ENCODE results near the gene KRT2. TPM values are rescaled to one million over a fixed set of nuclear protein-coding genes. Genes with fewer than 3 reads are reported as not detected.

The KRT2 gene
- total RNA-seq, 1 donor from 2014 or later: not detected

- H3K27me3 Mint-ChIP-seq (ENCODE audit: low read depth): peaks cover 64% of the 10 kb centered on the region
- no peak within 1 kb of the TSS for H3K4me3 Mint-ChIP-seq
- no peaks in the 10 kb centered on the region for H3K36me3 Mint-ChIP-seq
Observed at GRCh38 chr12:52600941-52601481, 51.0 kb downstream of the KRT2 start, which contains the start of gene KRT72. KRT72 (minus strand) TSS chr12:52601463; CDS start chr12:52601452, 11 bp downstream.

DNA sequence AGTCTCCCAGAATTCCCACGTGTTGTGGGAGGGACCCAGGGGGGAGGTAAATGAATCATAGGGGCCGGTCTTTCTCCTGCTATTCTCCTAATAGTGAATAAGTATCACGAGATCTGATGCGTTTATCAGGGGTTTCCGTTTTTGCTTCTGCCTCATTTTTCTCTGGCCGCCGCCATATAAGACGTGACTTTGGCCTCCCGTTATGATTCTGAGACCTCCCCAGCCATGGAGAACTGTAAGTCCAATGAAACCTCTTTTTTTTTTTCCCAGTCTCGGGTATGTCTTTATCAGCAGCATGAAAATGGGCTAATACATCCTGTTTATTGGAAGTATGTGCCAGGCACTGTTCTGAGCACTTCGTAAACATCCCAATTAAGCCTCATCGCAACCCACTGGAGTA, 51.5 kb downstream of the KRT2 start:
- H3K36me3 Mint-ChIP-seq: no peaks in the 10 kb centered on the region
- TF ChIP-seq, protein P1, sequence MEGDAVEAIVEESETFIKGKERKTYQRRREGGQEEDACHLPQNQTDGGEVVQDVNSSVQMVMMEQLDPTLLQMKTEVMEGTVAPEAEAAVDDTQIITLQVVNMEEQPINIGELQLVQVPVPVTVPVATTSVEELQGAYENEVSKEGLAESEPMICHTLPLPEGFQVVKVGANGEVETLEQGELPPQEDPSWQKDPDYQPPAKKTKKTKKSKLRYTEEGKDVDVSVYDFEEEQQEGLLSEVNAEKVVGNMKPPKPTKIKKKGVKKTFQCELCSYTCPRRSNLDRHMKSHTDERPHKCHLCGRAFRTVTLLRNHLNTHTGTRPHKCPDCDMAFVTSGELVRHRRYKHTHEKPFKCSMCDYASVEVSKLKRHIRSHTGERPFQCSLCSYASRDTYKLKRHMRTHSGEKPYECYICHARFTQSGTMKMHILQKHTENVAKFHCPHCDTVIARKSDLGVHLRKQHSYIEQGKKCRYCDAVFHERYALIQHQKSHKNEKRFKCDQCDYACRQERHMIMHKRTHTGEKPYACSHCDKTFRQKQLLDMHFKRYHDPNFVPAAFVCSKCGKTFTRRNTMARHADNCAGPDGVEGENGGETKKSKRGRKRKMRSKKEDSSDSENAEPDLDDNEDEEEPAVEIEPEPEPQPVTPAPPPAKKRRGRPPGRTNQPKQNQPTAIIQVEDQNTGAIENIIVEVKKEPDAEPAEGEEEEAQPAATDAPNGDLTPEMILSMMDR (IDR thresholded peaks at IDR 0.05; ENCODE audit: unreplicated experiment): no peak
- H3K9me3 Mint-ChIP-seq: no peaks in the 10 kb centered on the region
- no peak overlapping the region for H3K27ac Mint-ChIP-seq
- DNase-seq (ENCODE audit: low spot score in 2 of 2, unreplicated experiment in 2 of 2): no peak
- H3K27me3 Mint-ChIP-seq (ENCODE audit: low read depth): peaks cover 63% of the 10 kb centered on the region
- no peaks in the 10 kb centered on the region for H3K4me1 Mint-ChIP-seq
- H3K4me3 Mint-ChIP-seq: no peak overlapping the region

More at GRCh38 chr12:52600941-52601481, 51.0 kb downstream of the KRT2 start, which contains the start of gene KRT72:
- no peak for DNase-seq (ENCODE audit: low spot score in 2 of 2, unreplicated experiment in 2 of 2)
- Mint-ChIP-seq H3K4me1 (no peaks in the 10 kb centered on the region), H3K27ac (no peak within 1 kb of the TSS), H3K9me3 (no peaks in the 10 kb centered on the region)
- TF ChIP-seq, protein P1 (IDR thresholded peaks at IDR 0.05; ENCODE audit: unreplicated experiment): no peak

GRCh38 chr12:52600071-52600470, 51.9 kb downstream of the KRT2 start:
- no peak overlapping the region for H3K27ac Mint-ChIP-seq
- no peaks in the 10 kb centered on the region for H3K4me1 Mint-ChIP-seq
- no peak overlapping the region for H3K4me3 Mint-ChIP-seq
- no peaks in the 10 kb centered on the region for H3K36me3 Mint-ChIP-seq
- DNase-seq (ENCODE audit: low spot score in 2 of 2, unreplicated experiment in 2 of 2): no peak
- H3K9me3 Mint-ChIP-seq: no peaks in the 10 kb centered on the region
- peaks cover 60% of the 10 kb centered on the region for H3K27me3 Mint-ChIP-seq (ENCODE audit: low read depth)
- TF ChIP-seq, protein P1 (IDR thresholded peaks at IDR 0.05; ENCODE audit: unreplicated experiment): no peak

- H3K4me3 Mint-ChIP-seq: no peak overlapping the region
- no peaks in the 10 kb centered on the region for H3K9me3 Mint-ChIP-seq
- no peaks in the 10 kb centered on the region for H3K36me3 Mint-ChIP-seq
- DNase-seq (ENCODE audit: low spot score in 2 of 2, unreplicated experiment in 2 of 2): no peak
- H3K27me3 Mint-ChIP-seq (ENCODE audit: low read depth): peaks cover 56% of the 10 kb centered on the region
- TF ChIP-seq, protein P1 (IDR thresholded peaks at IDR 0.05; ENCODE audit: unreplicated experiment): no peak
- no peaks in the 10 kb centered on the region for H3K4me1 Mint-ChIP-seq
- no peak overlapping the region for H3K27ac Mint-ChIP-seq
Observed at GRCh38 chr12:52598966-52599365, 53.0 kb downstream of the KRT2 start.

Other genes starting within 250 kb of the KRT2 start
- gene KRT82, start 245.9 kb downstream of the KRT2 start, total RNA-seq: not detected in 3 replicates
- gene KRT75, start 217.8 kb downstream of the KRT2 start, total RNA-seq: not detected in 3 replicates
- gene KRT6B, start 200.1 kb downstream of the KRT2 start, total RNA-seq: not detected in 3 replicates
- gene KRT6C, start 178.4 kb downstream of the KRT2 start, total RNA-seq: not detected in 3 replicates
- 1.2 TPM in 1 of 3 replicates, not detected in the others for gene KRT6A, start 159.0 kb downstream of the KRT2 start, total RNA-seq
- gene KRT5, start 131.8 kb downstream of the KRT2 start, total RNA-seq: 0.51 to 1.4 TPM (median 0.72 TPM) in 3 replicates
- gene KRT71, start 99.1 kb downstream of the KRT2 start, total RNA-seq: not detected in 3 replicates
- not detected in 3 replicates for gene KRT74, start 78.4 kb downstream of the KRT2 start, total RNA-seq
- not detected in 3 replicates for gene KRT72, start 50.7 kb downstream of the KRT2 start, total RNA-seq
- gene KRT73, start 33.7 kb downstream of the KRT2 start, total RNA-seq: not detected in 3 replicates
- not detected in 3 replicates for gene KRT1, start 28.2 kb upstream of the KRT2 start, total RNA-seq
- gene KRT77, start 51.3 kb upstream of the KRT2 start, total RNA-seq: not detected in 3 replicates
- not detected in 3 replicates for gene KRT76, start 125.1 kb upstream of the KRT2 start, total RNA-seq
- gene KRT3, start 143.9 kb upstream of the KRT2 start, total RNA-seq: 0.50 to 0.78 TPM (median 0.75 TPM) in 3 replicates
- 1.00 to 1.4 TPM (median 1.3 TPM) in 3 replicates for gene KRT4, start 161.9 kb upstream of the KRT2 start, total RNA-seq
- not detected in 3 replicates for gene KRT79, start 182.1 kb upstream of the KRT2 start, total RNA-seq
- not detected in 3 replicates for gene KRT78, start 196.8 kb upstream of the KRT2 start, total RNA-seq